ENCODE results near the gene GREB1. TPM values are rescaled to one million over a fixed set of nuclear protein-coding genes. Genes with fewer than 3 reads are reported as not detected.

GREB1 gene
- total and polyA plus RNA-seq, 2 experiments from 2014 or later = 12.0 to 35.0 TPM

GRCh38 chr2:11573418-11574175, 39.8 kb downstream of the GREB1 start (continued):
- no peak for TF ChIP-seq POLR2AphosphoS5 (IDR thresholded peaks at IDR 0.05; ENCODE audit: low read depth)
- no peak for TF ChIP-seq ZNF331 (CRISPR knock-in tag; IDR thresholded peaks at IDR 0.05; ENCODE audit: low read depth)
- no peak for TF ChIP-seq EZH2phosphoT487 (IDR thresholded peaks at IDR 0.05; ENCODE audit: unreplicated experiment)
- TF ChIP-seq ZNF114 (CRISPR knock-in tag; IDR thresholded peaks at IDR 0.05) = no peak
- no peak for TF ChIP-seq ZNF462 (CRISPR knock-in tag; IDR thresholded peaks at IDR 0.05)

GRCh38 chr2:11574176-11575046, 40.6 kb downstream of the GREB1 start:
- peaks cover 5% of the 10 kb centered on the region; the same call in 1 of the 2 replicates for H3K36me3 ChIP-seq (ENCODE audit: insufficient read depth)
- H3K79me2 ChIP-seq (replicated peaks; ENCODE audit: insufficient read depth) = no peaks in the 10 kb centered on the region
- H3K27me3 ChIP-seq (ENCODE audit: insufficient read depth) = no peaks in the 10 kb centered on the region
- Mint-ChIP-seq H3K27me3 (ENCODE audit: insufficient read depth, low read depth, poor library complexity) (peaks cover 5% of the 10 kb centered on the region), H3K4me3 (no peak overlapping the region), H3K4me1 (peaks cover 42% of the 10 kb centered on the region), H3K36me3 (ENCODE audit: low read depth) (peaks cover 27% of the 10 kb centered on the region), H3K9me3 (no peaks in the 10 kb centered on the region), H3K27ac (no peak overlapping the region; the same call in 1 of the 2 replicates)
- DNase-seq (ENCODE audit: low spot score) (no peak), ATAC-seq (peak; percentile 15; the same call in 1 of the 3 replicates)
- no peak overlapping the region for H2AFZ ChIP-seq
- H3K4me1 ChIP-seq (ENCODE audit: insufficient read depth) = peaks cover 16% of the 10 kb centered on the region
- no peaks in the 10 kb centered on the region for H3F3A ChIP-seq (replicated peaks; ENCODE audit: low read depth)
- H3K4me2 ChIP-seq = 0 out of 2 replicates have a peak overlapping the region, but pooled peaks have one; percentile 41
- H3K27ac ChIP-seq (ENCODE audit: low read depth) = no peak overlapping the region
- no peak overlapping the region for H3K4me3 ChIP-seq
- H4K20me1 ChIP-seq (replicated peaks; ENCODE audit: insufficient read depth) = no peaks in the 10 kb centered on the region; the same call in 1 of the 2 replicates
- no peaks in the 10 kb centered on the region for H3K9me2 ChIP-seq (ENCODE audit: insufficient read depth)
- TF ChIP-seq ZNF331 (CRISPR knock-in tag; IDR thresholded peaks at IDR 0.05; ENCODE audit: low read depth) (no peak), NANOG (IDR thresholded peaks at IDR 0.05; ENCODE audit: borderline replicate concordance) (no peak), ETS1 (IDR thresholded peaks at IDR 0.05) (no peak)
